Measurements from ENCODE around the gene TRIP4. TPM values are rescaled to one million over a fixed set of nuclear protein-coding genes. Genes with fewer than 3 reads are reported as not detected.

TRIP4 gene
- total and polyA plus RNA-seq, 2 of the 8 experiments (the other 6 are each of a cell fraction or from before 2014, with no cell fraction given): 6.2 to 18.9 TPM

DNA sequence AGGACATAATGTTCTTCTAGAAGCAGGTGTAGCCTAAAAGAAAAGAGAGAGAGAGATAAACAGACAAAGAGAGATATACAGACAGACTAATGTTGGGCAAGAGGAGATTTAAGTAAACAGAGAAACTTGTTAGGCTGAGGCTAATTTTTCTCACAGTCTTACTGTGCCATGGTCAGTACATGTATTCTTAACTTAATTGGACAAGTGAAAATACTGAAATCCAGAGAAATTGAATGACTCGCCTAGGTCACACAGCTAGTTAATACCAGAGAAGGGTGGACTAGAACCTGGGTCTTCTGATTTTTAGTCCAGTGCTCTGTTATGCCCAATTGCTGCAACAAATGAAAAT lies 66.0 kb downstream of the TRIP4 start:
- Histone ChIP-seq H3K9ac (replicated peaks in 1 of 4; ENCODE audit: extremely low read depth in 1 of 4, low read depth in 3 of 4, low read length in 3 of 4) (no peak overlapping the region), H3K23ac (ENCODE audit: insufficient read length) (no peak overlapping the region), H3K23me2 (ENCODE audit: low read depth, low read length) (no peaks in the 10 kb centered on the region), H4K8ac (ENCODE audit: extremely low read depth, insufficient read depth, low read length) (no peak overlapping the region), H3K4me1 (replicated peaks in 1 of 4; ENCODE audit: control insufficient read depth in 3 of 4, insufficient read depth in 4 of 4, low read length in 3 of 4) (peaks cover 0 to 2% (median under 1%) of the 10 kb centered on the region in 4 experiments; a peak in 1 of 7 replicates), H4K5ac (ENCODE audit: insufficient read length, low read depth, low read length) (no peak overlapping the region), H2BK120ac (replicated peaks; ENCODE audit: low read depth, low read length) (no peak overlapping the region), H3K79me1 (ENCODE audit: low read depth, low read length) (no peaks in the 10 kb centered on the region), H3K27ac (ENCODE audit: low read depth, low read length) (no peak overlapping the region), H3K79me2 (ENCODE audit: control insufficient read depth in 1 of 2, insufficient read depth in 2 of 2, low read length in 2 of 2) (no peaks in the 10 kb centered on the region), H2AFZ (ENCODE audit: low read length) (no peak overlapping the region), H3K9me3 (ENCODE audit: insufficient read depth in 2 of 2, low read depth in 1 of 2, low read length in 1 of 2) (no peaks in the 10 kb centered on the region), H2BK20ac (ENCODE audit: low read length) (no peak overlapping the region), H3K14ac (ENCODE audit: insufficient read length) (no peak overlapping the region), H3K4ac (replicated peaks; ENCODE audit: insufficient read length, low read depth, low read length) (no peak overlapping the region), H4K91ac (replicated peaks; ENCODE audit: insufficient read length, low read length) (no peak overlapping the region), H3K4me2 (ENCODE audit: insufficient read depth in 1 of 2, low read depth in 2 of 2, low read length in 2 of 2) (no peak overlapping the region), H2BK5ac (ENCODE audit: low read depth, low read length) (no peak overlapping the region), H3K4me3 (ENCODE audit: extremely low read depth in 1 of 4, insufficient read depth in 2 of 4, low read depth in 3 of 4, low read length in 4 of 4) (no peak overlapping the region), H3K36me3 (ENCODE audit: control insufficient read depth in 2 of 4, insufficient read depth in 4 of 4, low read length in 3 of 4) (no peaks in the 10 kb centered on the region), H4K20me1 (replicated peaks in 1 of 2; ENCODE audit: control insufficient read depth in 1 of 2, insufficient read depth in 2 of 2, low read length in 2 of 2) (no peaks in the 10 kb centered on the region), H2BK15ac (ENCODE audit: low read length) (no peak overlapping the region), H3K18ac (ENCODE audit: extremely low read depth, low read length) (no peak overlapping the region), H3K56ac (replicated peaks; ENCODE audit: insufficient read length, low read depth, low read length) (no peak overlapping the region), H2BK12ac (ENCODE audit: low read depth, low read length) (no peak overlapping the region), H2AK5ac (ENCODE audit: low read depth, low read length) (no peak overlapping the region), H3K27me3 (replicated peaks in 1 of 4; ENCODE audit: control insufficient read depth in 3 of 4, extremely low read depth in 1 of 4, insufficient read depth in 3 of 4, low read length in 3 of 4) (no peaks in the 10 kb centered on the region)
- DNase-seq (ENCODE audit: low read depth in 1 of 2, low spot score in 2 of 2): no peak
- no peak for FAIRE-seq
- WGBS, 2 experiments (ENCODE audit: extremely low coverage in 1 of 2, insufficient coverage in 1 of 2, insufficient read length in 1 of 2, insufficient replicate concordance in 2 of 2, low coverage in 1 of 2, low lambda C conversion rate in 2 of 2, missing lambda C conversion rate in 1 of 2): 96% methylated on average over 1 of the region's 1 CpG; no CpG with 5 or more reads in 1 of the 2 experiments
- TF ChIP-seq SP2 (IDR thresholded peaks at IDR 0.05; ENCODE audit: low read length) (no peak), BACH1 (IDR thresholded peaks at IDR 0.05; ENCODE audit: low read length) (no peak), GTF2F1 (IDR thresholded peaks at IDR 0.05; ENCODE audit: borderline replicate concordance, low read depth, low read length) (no peak), HDAC6 (IDR thresholded peaks at IDR 0.05; ENCODE audit: low read depth, low read length) (no peak), RNF2 (IDR thresholded peaks at IDR 0.05; ENCODE audit: borderline replicate concordance, low read depth, low read length, missing control alignments, poor library complexity, severe bottlenecking) (no peak), TCF12 (IDR thresholded peaks at IDR 0.05; ENCODE audit: low read depth, low read length) (no peak), CREB1 (IDR thresholded peaks at IDR 0.05) (no peak), BCL11A (IDR thresholded peaks at IDR 0.05; ENCODE audit: low read depth in 2 of 2, low read length in 2 of 2) (no peak), SAP30 (IDR thresholded peaks at IDR 0.05; ENCODE audit: insufficient read depth, insufficient replicate concordance, low read length) (no peak), NRF1 (IDR thresholded peaks at IDR 0.05; ENCODE audit: low read depth, low read length) (no peak), CBX8 (IDR thresholded peaks at IDR 0.05; ENCODE audit: borderline replicate concordance, low read depth, low read length) (no peak), SRF (IDR thresholded peaks at IDR 0.05; ENCODE audit: low read depth, low read length) (no peak), CBX5 (IDR thresholded peaks at IDR 0.05; ENCODE audit: low read depth, low read length) (no peak)
- TF ChIP-seq, protein P1, sequence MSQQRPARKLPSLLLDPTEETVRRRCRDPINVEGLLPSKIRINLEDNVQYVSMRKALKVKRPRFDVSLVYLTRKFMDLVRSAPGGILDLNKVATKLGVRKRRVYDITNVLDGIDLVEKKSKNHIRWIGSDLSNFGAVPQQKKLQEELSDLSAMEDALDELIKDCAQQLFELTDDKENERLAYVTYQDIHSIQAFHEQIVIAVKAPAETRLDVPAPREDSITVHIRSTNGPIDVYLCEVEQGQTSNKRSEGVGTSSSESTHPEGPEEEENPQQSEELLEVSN (IDR thresholded peaks at IDR 0.05): no peak
- POLR2A ChIA-PET (ENCODE audit: partially characterized antibody): interaction anchor here (0.5 kb wide), 1 partner anchor 45 kb away, joined by 5 read pairs; no protein-coding TSS in a partner anchor
- CTCF ChIA-PET (ENCODE audit: partially characterized antibody): interaction anchor here (0.9 kb wide), 1 partner anchor 27 kb away, joined by 3 read pairs; no protein-coding TSS in a partner anchor
